GM19035 (cell line): Measurements from ENCODE around the gene ADSS1.
A peak's percentile ranks its signal among the peaks of the same experiment; 100 is the strongest.
"Not testable (repeated sequence)": the region's sequence is repeated elsewhere in the genome, so short reads cannot be mapped to it uniquely, and the experiment has no call there.

Experiments
- ATAC-seq: cut with Tn5 transposase; IDR thresholded peaks from one replicate; pipeline ENCODE4 v1.9.1; 2021; ENCODE audit not compliant: unreplicated experiment

Gene ADSS1

GRCh38 chr14:104746071-104746545 is 22.1 kb downstream of the ADSS1 start:
- ATAC-seq: no peak

DNA sequence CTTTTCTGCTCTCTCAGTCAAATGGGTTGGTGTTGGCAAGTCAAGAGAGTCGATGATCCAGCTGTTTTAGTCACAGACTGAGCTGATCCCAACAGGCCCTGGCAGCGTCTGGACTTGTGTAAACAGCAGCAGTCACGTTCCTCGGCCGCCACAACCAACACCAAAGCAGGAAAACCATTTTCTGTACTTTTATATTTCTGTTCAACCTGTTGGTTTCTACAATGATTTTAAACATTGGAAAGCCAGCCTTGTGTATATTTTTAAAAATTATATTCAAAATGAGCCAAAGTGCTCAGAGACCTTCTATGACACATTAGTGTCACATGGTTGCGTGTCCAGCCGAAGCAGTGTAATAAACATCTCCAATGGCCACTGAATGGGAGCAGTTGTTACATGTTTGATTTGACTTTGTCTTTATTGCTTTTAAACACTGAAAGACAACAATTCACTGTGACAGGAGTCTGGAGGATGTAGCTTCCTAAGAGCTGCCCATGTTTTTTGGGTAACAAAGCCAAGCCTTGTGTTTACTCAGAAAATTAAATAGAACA is 23.0 kb downstream of the ADSS1 start:
- ATAC-seq: no peak

DNA sequence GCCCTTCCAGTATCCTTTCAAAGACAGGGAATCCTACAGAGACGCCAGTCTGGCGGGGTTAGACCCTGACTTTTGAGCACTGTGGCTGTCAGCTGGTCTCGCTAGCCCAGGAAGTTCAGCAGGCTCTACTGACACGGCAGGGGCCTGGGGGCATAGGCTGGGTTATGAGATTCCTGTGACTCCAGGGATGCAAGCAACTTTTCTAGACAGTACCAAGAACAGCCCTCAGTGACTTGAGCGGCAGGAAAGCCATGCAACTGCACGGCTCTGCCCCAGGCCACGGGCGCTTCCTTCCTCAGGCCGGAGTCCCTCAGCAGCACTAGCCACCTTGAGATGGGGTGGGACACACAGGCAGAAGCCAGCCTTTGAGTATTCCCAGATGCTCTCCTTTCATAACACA is 23.8 kb downstream of the ADSS1 start:
- ATAC-seq: no peak

DNA sequence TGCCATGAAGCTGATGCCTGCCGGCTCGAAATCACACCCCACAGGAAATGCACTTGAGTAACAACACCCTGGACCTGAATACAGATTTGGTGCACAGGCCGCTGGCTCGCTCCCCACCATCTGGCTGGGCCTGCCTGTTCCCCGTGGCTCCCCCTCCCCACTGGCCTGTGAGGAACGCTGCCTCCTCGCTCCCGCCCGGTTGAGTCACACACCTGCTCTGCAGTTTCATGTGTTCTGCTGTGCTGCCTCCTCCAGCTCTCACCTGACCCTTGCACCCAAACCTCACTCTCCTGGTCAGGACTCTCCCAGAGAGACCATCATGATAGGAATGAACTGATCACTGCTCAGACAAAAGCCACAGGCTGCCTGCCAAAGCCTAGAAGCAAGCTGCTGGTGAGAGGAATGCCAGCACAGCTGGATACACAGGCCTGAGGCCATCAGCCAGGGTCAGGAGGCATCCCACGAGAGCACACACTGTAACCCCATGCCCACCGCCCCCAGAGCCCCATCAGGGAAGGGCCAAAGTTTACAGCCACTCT is 25.2 kb downstream of the ADSS1 start:
- ATAC-seq: no peak

DNA sequence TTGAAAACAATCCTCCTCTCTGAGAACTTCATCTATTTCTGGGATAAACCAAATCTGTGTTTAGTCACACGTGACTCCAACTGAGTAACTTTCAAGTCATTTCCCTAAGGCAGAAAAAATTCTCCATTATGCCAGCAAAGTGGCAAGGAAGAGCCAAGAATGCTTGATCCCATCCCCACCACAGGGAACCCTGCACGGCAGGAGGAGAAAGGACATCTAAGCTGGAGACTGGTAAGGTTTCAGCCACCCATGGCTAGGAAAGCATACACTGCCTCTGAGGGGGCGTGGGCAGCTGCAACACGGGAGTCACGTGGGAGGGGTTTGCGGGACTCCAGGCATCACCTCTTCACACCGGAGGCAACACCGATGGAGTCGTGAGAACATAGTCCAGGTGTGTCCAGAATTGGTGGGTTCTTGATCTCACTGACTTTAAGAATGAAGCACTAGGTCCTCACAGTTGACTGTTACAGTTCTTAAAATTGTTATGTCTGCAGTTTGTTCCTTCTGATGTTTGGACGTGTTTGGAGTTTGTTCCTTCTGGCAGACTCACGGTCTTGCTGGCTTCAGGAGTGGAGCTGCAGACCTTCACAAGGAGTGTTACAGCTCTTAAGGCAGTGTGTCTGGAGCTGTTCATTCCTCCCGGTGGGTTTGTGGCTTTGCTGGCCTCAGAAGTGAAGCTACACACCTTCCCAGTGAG is 26.2 kb downstream of the ADSS1 start:
- no peak for ATAC-seq

- ATAC-seq: not testable (repeated sequence)
Observed at GRCh38 chr14:104750753-104751057, 26.7 kb downstream of the ADSS1 start.

GRCh38 chr14:104751539-104752422 is 27.8 kb downstream of the ADSS1 start:
- ATAC-seq: no peak

GRCh38 chr14:104752423-104752734 is 28.4 kb downstream of the ADSS1 start:
- peak; percentile 1 for ATAC-seq

GRCh38 chr14:104752735-104753527 is 28.9 kb downstream of the ADSS1 start, which contains the start of gene SIVA1:
TSS of gene SIVA1 (plus strand) at chr14:104753147. CDS start at chr14:104753202, 55 bp downstream.
- ATAC-seq: peak; percentile 89

- no peak for ATAC-seq
Observed at GRCh38 chr14:104753528-104754212, 29.6 kb downstream of the ADSS1 start.

- ATAC-seq: no peak
Observed at GRCh38 chr14:104754213-104754851, 30.3 kb downstream of the ADSS1 start.

DNA sequence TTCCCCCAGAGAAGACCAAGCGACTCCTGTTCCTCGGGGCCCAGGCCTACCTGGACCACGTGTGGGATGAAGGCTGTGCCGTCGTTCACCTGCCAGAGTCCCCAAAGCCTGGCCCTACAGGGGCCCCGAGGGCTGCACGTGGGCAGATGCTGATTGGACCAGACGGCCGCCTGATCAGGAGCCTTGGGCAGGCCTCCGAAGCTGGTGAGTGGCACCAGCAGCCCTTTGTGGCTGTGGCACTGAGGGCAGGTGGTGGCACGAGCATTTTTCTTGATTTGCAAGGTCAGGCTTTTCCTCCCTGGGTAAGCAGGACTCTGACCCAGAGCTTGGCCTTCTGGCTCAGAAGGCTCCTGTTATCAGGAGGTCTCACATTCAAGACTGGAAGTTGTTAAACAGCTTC is 31.6 kb downstream of the ADSS1 start:
- ATAC-seq: no peak

- ATAC-seq: no peak
Observed at GRCh38 chr14:104756477-104757237, 32.6 kb downstream of the ADSS1 start.

- ATAC-seq: no peak
Observed at GRCh38 chr14:104757238-104757585, 33.2 kb downstream of the ADSS1 start.

- ATAC-seq: no peak
Observed at GRCh38 chr14:104757681-104758392, 33.8 kb downstream of the ADSS1 start.

- ATAC-seq: no peak
Observed at GRCh38 chr14:104758981-104759969, 35.2 kb downstream of the ADSS1 start.

GRCh38 chr14:104765517-104765916 is 41.5 kb downstream of the ADSS1 start:
- ATAC-seq: no peak
